Stimulated activated CD4-positive, alpha-beta T cell treated with anti-CD3 and anti-CD28 coated beads, Interleukin-1b, Interleukin-23, amount 100 ng/mL, for 4 hours (primary cell): ENCODE measurements around the gene TNFRSF21.
A peak's percentile ranks its signal among the peaks of the same experiment; 100 is the strongest.
"Not testable (repeated sequence)": the region's sequence is repeated elsewhere in the genome, so short reads cannot be mapped to it uniquely, and the experiment has no call there.

Experiments
- DNase-seq, 2 donors: peaks; one replicate each; pipeline ENCODE4 v3.0.0-alpha.2; 2020; ENCODE audit warnings: low read depth in 2 of 2

TNFRSF21 gene

GRCh38 chr6:47252633-47253032, 57.1 kb downstream of the TNFRSF21 start:
- no peak for DNase-seq

GRCh38 chr6:47251396-47251795, 58.3 kb downstream of the TNFRSF21 start:
- DNase-seq: no peak

GRCh38 chr6:47250302-47250701, 59.4 kb downstream of the TNFRSF21 start:
- DNase-seq: no peak

GRCh38 chr6:47248446-47248845, 61.3 kb downstream of the TNFRSF21 start:
- no peak for DNase-seq

- no peak for DNase-seq
Observed at GRCh38 chr6:47247227-47247797, 62.4 kb downstream of the TNFRSF21 start.

GRCh38 chr6:47246551-47246950, 63.2 kb downstream of the TNFRSF21 start:
- DNase-seq: no peak

GRCh38 chr6:47245745-47246371, 63.8 kb downstream of the TNFRSF21 start:
- no peak for DNase-seq

GRCh38 chr6:47242483-47243386, 67.0 kb downstream of the TNFRSF21 start:
- DNase-seq: peak; percentile 5 to 6

- no peak for DNase-seq
Observed at GRCh38 chr6:47241742-47242482, 67.8 kb downstream of the TNFRSF21 start.

- DNase-seq: no peak
Observed at GRCh38 chr6:47240277-47240890, 69.3 kb downstream of the TNFRSF21 start.

GRCh38 chr6:47239546-47239945, 70.2 kb downstream of the TNFRSF21 start:
- DNase-seq: no peak

GRCh38 chr6:47238456-47238995, 71.2 kb downstream of the TNFRSF21 start:
- DNase-seq: no peak

GRCh38 chr6:47237196-47237595, 72.5 kb downstream of the TNFRSF21 start:
- DNase-seq: no peak

GRCh38 chr6:47235964-47236760, 73.5 kb downstream of the TNFRSF21 start:
- DNase-seq: no peak

- DNase-seq: no peak
Observed at GRCh38 chr6:47235421-47235820, 74.3 kb downstream of the TNFRSF21 start.

GRCh38 chr6:47234266-47234933, 75.3 kb downstream of the TNFRSF21 start:
- no peak for DNase-seq

- DNase-seq: no peak
Observed at GRCh38 chr6:47231151-47231550, 78.6 kb downstream of the TNFRSF21 start.

- no peak for DNase-seq
Observed at GRCh38 chr6:47230579-47230978, 79.1 kb downstream of the TNFRSF21 start.

- no peak for DNase-seq
Observed at GRCh38 chr6:47229255-47229654, 80.5 kb downstream of the TNFRSF21 start.

- not testable (repeated sequence) for DNase-seq
Observed at GRCh38 chr6:47228093-47228492, 81.6 kb downstream of the TNFRSF21 start.
